ENCODE results near the gene TDP1.

DNA sequence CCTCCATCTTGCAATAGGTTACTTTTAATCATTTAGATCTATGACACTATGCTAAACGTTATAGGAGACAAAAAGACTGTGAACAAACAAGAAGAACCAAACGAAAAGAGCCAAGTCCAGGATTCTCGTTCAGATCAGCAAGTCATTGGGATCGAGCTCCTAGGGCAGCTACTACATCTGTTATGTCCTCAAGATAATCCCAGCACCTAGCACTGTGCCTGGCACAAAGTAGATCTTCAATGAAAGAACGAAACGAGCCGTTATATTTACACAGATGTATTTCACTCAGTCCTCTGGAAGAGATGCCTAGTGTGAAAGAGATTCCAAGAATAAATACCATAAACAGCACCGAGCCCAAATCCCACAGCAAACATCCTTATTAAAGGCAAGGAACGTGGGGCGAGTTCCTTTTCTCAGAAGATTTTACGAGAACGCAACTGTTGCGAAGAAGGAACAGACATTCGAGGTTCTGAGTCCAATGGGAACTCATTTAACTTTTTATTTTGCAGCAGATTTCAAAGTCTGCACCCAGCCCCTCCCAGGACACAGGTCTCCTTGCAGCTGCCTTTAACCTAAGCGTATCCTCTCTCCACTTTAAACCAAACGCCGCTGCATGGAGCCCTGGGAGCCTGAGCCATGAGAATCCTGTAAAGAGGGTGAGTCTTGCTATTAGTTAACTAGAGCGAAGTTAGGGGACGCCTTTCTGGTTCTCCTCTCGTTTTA is 544 bp upstream of the TDP1 start:
- TF ChIP-seq, protein P1, sequence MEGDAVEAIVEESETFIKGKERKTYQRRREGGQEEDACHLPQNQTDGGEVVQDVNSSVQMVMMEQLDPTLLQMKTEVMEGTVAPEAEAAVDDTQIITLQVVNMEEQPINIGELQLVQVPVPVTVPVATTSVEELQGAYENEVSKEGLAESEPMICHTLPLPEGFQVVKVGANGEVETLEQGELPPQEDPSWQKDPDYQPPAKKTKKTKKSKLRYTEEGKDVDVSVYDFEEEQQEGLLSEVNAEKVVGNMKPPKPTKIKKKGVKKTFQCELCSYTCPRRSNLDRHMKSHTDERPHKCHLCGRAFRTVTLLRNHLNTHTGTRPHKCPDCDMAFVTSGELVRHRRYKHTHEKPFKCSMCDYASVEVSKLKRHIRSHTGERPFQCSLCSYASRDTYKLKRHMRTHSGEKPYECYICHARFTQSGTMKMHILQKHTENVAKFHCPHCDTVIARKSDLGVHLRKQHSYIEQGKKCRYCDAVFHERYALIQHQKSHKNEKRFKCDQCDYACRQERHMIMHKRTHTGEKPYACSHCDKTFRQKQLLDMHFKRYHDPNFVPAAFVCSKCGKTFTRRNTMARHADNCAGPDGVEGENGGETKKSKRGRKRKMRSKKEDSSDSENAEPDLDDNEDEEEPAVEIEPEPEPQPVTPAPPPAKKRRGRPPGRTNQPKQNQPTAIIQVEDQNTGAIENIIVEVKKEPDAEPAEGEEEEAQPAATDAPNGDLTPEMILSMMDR (IDR thresholded peaks at IDR 0.05 in 4 of 5, conservative IDR thresholded peaks at IDR 0.05 in 1 of 5), result no peak
- TF ChIP-seq POLR2A (IDR thresholded peaks at IDR 0.05), result no peak
